Measurements from ENCODE around the gene CSF2RB.
"Not testable (repeated sequence)": the region's sequence is repeated elsewhere in the genome, so short reads cannot be mapped to it uniquely, and the experiment has no call there.

CSF2RB gene

GRCh38 chr22:36977401-36977861 is 64.0 kb downstream of the CSF2RB start:
- peak; percentile 87 for DNase-seq

GRCh38 chr22:36977947-36978660 is 64.7 kb downstream of the CSF2RB start:
- peak; percentile 91 for DNase-seq

- no peak for DNase-seq
Observed at GRCh38 chr22:36979016-36979910, 65.8 kb downstream of the CSF2RB start.

GRCh38 chr22:36981247-36981775 is 67.9 kb downstream of the CSF2RB start:
- DNase-seq: no peak

- DNase-seq: no peak
Observed at GRCh38 chr22:36982136-36982535, 68.7 kb downstream of the CSF2RB start.

GRCh38 chr22:36985211-36985889 is 71.9 kb downstream of the CSF2RB start:
- DNase-seq: no peak

GRCh38 chr22:36986242-36986821 is 72.9 kb downstream of the CSF2RB start:
- peak; percentile 34 for DNase-seq

- no peak for DNase-seq
Observed at GRCh38 chr22:36988075-36988832, 74.8 kb downstream of the CSF2RB start.

GRCh38 chr22:36989012-36989411 is 75.6 kb downstream of the CSF2RB start:
- not testable (repeated sequence) for DNase-seq
